ENCODE data around the gene CYRIA.
A peak's percentile ranks its signal among the peaks of the same experiment; 100 is the strongest.

CYRIA gene

DNA sequence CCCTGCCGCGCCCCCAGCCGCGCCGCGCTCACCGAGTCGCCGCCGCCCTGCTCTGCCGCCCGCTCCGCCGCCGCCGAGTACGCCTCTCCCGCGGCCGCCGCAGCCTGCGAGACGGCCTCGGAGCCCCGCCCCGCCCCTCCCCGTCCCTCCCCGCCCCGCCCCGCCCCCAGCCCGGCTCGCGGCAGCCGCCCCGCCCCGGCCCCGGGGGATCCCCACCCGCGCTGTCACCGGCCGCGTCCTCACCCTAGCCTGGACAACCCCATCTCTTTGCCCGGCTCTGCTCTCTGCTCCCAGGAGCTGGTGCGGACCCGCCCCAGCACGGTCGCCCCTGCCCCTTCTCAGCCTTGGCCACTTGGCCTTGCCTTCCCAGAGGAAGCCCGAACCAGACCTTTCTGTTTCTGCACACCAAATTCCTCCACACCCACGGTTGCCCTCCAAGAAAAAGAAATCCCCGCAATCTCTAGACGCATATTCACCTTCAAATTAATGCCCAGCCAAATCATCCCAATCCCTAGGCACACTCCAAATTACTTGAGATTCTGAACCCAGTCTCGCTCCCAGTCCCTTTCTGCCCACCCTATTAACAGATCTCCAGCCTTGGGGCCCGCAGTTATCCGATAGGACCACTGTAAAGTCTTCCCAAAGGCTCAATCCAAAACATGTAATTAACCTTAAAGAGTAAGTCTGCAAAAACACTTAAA, at the start of gene CYRIA:
TSS of gene CYRIA (minus strand) at position 87 of the 701 bp plus-strand sequence. CDS start 77,715 bp downstream, outside the sequence.
- peak; percentile 85 to 97 (median 92) for DNase-seq

DNA sequence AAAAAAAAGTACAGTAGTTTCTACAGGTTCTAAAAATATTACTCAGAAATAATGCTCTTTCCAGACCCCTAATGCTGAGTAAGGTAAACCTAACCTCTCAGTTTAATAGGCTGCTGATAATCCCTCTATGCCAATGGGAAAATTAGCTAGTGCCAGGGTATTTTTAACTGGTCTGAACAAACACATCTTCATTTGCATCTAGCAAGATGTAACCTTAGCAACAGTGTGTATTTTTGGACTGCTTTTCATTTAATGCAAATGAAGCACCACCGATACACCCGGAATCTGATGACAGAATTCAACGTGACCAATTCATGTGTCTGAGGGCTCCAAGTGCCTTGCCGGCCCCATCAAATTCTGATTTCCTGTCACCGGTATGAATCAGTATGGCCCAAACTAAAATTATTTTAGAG, 47.4 kb upstream of the CYRIA start:
- peak in 1 of 3 donors; percentile 37 for DNase-seq

DNA sequence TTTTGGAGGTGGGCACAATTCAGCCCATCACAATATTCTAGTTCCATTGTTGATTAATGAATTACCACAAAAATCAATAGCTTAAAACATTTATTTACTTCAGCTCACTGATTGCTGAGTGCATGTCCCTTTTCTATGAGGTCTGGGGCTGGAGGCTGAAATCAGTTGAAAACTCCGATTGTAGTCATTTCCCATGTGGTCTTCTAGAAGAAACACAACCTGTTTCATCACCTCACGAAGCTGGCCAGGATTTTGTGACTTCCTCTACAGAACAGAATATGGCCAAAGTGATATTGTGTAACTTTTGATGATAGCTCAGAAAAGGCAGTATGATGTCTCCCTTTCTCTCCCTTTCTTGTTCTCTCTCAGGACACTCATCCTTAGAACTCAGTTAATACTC, 44.1 kb upstream of the CYRIA start:
- peak; percentile 72 to 81 (median 80) for DNase-seq

DNA sequence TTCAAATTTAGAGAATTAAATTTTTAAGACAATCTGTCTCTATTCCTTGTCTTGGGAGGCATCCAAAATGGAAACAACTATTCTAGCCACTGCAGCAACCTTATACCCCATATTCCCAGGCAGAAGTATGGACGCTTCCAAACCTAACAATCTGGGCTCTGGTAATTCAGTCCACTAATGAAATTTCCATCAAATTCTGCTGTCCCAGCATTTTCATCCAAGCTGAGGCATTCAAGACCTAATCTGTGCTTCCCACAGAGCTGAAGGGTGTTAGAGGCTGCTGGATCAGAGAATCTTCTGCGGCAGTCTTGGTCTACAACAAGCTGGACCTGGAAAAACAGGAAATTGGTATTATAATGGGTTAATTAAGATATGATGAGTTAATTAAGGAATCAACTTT, 42.5 kb upstream of the CYRIA start:
- no peak for DNase-seq

DNA sequence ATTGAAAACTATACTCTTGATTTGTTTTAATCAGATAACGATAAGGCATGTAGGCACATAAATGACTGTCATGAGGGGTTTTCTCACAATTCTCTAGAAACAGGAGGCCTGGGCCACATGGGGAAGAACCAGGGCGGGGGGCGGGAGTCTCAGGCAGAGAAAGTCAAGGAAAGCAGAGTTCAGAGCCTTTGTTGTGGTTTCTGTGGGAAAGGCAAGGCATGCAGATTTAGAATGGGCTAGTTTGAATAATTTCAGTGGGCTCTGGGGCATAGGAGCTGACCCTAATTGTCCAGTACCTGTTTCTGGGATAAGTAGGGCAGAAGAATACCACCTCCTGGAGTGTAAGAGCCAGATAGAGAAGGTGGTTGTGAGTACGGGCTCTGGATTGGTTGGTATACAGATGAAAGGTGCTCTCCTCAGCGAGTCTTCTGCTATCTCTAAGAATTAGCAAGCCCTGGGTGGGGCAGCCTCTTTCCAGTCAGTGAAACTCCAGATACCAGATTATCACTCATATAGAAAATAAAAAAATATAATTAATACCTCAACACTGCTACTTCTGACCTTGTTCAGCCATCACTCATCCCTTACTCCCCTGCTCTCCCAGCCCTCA, 41.5 kb upstream of the CYRIA start:
- DNase-seq, result no peak

DNA sequence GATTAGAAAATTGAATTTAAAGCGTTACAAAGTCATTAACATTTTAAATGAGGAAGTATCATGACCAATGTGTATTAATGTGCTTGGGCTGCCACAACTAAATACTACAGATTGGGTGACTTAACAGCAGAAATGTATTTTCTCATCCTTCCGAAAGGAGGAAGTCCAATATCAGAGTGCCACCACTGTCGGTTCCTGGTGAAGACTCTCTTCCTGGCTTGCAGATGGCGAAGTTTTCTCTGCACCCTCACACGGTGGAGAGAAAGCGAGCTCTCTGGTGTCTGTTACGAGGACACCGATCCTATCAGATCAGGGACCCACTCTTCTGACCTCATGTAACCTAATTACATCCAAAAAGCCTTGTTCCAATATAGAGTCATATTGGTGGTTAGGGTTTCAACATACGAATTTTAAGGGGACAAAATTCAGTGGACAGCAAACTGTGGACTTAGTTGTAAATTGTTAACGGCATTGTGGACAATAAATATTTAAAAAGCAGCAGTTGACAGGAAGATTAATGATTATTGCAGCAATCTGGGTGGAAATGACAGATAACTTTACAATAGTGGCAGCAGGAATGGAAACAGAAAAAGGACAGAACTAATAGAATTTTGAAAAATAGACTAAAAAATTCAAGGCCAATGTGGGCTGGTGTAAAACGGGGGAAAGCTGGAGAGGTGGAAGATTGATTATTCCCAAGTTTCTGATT, 35.1 kb upstream of the CYRIA start:
- peak; percentile 43 to 62 (median 51) for DNase-seq

DNA sequence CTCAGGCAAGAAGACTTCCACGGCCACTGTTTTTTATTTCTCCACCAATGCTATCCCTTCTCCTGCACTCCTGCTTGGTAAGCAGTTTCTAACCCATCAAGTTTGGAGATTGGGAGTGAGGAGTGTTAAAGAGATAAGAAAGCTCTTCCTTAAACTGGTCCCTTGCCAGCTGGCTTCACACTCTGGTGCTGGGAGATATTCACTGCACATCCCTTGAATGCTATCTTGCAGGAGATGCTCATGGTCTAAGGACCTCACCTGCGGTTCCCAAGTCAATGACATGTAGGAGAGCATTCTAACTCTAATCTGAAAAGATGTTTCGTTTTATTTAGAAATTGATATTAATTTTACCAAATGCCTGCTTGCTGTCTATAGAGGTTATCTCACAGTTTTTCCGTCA, 28.2 kb upstream of the CYRIA start:
- DNase-seq, result no peak

DNA sequence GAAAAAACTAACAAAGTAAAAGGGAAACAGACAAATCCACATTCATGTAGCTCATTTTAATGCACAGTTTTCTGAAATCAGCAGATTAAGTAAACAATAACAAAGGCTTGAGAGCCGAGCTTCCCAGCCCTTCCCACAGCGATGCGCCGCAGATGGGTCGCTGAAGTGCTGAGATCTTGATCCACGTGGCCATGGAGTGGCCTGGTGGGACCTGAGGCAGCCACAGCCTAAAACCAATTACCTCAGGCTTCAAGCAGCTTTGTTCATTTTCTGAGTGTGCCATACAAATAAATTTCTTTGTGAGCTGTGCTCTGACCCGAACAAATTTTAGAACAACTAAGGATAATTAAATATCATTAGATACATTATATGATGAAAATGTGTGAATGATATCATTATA, 25.6 kb upstream of the CYRIA start:
- DNase-seq, result no peak

DNA sequence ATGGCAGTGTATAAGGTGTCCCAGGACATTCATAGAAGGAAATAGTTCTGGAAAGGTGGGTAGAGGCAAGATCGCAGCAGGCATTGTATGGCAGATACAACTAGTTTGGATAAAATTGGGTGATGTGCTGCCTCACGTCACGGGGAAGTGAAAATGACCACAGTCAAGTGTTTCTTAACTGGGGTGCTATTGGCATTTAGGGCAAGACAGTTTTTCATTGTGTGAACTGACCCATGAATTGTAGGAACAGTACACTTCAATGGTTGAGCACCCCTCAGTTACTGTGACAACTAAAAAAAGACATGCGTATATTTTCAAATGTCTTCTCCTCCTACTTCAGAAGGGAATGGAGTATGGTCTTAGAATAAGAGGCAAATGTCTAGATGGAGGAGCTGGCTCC, 22.3 kb upstream of the CYRIA start:
- DNase-seq, result peak in 1 of 3 donors; percentile 25

DNA sequence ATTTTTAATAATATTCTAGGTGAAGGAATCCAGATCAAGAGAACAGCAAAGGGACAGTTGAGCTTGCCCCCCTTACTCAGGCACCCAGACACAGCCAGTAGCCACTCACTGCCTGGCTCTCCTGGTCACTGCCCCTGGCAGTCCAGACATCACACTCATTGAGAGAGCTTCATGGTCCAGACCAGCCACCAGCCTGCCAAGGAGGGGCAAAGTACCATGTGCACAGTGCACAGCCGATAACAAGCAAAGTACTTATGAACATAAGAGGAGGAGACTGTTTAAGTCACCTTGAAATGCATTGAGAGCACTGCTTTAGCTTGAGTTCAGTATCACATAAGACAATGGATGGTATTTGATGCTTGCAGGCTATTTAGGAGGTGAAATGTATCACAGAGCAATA, 21.6 kb upstream of the CYRIA start:
- DNase-seq, result no peak

DNA sequence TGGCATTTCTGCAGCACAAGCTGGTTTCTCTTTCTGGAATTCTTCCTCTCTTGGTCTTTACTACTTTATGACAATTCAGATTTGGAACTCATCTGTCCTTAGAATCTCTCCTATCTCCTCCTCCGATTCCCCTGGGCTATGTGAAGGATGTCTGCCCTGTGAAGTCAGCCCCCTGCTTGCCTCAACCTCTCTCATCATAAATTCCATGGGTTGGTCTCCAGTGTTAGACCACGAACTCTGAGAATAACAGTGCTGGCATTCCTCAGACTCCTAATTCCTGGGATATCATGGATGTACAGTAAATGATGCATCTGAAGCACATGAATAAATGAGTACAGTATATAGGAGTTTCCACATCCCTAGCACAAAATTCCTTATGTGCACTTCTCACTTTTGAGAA, 21.0 kb upstream of the CYRIA start:
- peak in 1 of 3 donors; percentile 29 for DNase-seq

DNA sequence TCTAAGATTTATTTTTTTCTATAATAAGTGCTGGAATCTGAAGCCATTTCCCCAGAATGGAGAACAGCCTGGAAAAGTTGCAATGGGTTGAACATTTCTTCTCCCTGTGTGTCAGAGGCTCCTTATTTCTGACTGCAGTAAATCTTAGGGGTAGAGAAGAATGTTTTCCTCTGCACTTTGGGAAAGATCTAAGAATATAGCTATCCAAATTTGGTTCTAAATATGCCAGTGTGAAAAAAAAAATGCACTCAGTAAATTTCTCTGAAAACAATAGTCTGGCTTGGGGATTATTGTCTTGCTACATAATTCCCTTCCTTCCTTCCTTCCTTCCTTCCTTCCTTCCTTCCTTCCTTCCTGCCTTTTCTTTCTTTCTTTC, 19.7 kb upstream of the CYRIA start:
- DNase-seq, result no peak

DNA sequence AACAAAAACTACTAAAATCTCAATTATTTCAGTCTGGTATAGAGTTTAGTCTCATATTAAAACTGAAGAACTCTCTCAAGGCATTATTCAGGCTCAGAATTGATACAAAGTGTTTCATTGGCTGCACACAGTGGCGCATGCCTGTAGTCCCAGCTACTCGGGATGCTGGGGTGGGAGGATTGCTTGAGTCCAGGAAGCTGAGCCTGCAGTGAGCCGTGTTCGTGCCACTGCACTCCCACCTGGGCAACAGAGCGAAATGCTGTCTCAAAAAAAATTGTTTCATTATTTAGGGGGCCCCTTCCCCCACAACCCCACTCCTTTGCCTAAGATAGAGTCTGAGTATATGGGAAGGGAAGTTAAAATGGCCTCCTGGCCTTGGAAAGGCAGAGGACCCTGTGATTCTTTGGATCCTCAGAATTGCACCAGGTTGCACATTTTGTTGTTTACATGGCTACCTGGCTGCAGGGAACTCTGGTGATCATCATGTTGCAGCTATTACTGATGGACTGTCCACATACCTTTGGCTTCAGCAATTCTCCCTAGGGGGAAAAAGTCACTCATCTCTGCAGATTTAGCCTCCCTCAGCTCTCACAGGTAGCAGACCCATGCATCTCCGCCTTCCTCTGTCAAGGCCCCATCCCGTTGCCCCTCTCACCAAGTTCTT, 19.2 kb upstream of the CYRIA start:
- DNase-seq, result no peak

DNA sequence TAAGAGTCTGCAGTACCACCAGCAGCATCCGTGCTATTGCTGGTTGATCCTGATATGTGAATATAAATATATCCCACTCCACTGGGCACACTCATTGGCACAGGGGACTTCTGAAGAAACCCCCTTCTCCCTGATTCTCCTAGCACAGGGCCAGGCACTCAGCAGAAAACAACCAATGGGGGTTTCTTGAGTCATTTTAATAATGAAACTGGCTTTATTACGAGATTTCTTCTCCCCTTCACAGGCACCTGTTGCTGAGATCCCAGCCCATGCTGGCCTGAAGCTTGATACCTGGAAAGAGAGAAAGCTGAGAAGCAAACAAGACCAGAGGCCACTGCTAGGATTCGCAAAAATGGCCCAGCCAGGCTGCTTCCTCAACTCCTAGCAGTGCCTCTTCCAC, 17.9 kb upstream of the CYRIA start:
- DNase-seq, result no peak

DNA sequence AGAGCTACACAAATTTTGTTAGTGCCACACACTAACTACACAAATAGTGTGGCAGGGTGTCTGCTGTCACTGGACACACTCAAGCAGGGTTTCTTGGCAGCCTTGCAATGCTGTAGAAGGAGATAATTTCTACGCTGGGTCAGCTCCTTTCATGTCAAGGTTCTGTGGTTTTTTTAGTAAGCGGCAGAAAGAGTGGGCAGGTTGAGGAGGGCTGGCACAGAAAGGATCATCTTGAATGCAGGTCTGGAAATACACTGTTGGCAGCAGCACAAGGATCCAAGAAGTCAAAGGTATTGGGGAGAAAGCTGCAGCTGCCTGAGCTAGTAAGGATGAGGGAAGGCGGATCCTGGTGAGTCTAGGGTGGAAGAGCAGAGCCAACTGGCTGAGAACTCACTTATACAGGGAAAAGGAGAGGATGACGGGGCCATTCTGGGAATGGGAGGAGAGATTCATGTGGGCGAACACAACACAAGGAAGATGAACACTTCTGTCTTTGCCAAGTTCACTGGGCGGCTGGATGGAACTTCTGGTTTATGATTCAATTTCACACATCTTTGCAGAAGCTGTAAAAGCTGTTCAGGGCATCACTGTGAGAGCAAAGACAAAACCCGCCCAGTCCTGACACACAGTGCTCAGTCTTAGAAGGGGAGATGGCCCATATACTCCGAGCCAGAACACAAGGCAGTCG, 16.9 kb upstream of the CYRIA start:
- DNase-seq, result no peak

DNA sequence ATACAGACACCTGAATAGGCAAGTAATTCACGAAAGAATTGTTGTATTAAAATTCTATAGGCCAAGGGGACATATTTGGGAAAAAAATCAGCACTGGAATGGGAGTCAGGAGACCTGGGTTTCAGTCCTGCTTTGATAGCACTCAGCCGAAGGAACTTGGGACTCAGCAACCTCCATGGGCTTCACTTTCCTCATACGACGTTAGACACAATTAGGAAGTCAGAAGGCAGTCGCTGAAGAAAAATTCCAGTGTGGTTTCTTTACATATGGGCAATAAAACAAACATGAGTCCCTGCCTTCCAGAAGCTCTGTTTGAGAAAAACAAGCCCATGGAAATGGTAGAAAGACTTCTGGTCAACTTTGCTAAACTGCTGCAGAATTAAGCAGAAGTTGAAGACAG, 15.1 kb upstream of the CYRIA start:
- DNase-seq, result peak; percentile 48 to 61 (median 60)

DNA sequence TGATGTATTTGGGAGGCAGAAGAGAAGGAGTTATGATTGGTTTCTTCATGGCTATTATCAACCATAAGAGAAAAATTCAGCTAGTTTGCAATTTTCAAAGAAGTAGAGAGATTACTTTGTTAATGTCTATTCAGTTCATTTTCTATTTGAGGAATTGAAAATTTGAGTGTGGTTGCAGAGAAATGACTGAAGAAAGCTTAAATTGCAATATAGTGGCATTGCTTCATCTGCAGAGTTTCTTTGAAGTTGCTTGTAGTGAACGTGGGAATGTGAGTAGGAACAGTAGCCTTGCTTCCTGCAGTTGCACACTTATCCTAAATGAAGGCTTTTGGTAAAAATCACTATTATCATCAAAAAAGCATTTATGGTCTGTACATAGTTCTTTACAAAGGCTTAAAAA, 14.7 kb upstream of the CYRIA start:
- DNase-seq, result peak in 2 of 3 donors; percentile 39 to 52

DNA sequence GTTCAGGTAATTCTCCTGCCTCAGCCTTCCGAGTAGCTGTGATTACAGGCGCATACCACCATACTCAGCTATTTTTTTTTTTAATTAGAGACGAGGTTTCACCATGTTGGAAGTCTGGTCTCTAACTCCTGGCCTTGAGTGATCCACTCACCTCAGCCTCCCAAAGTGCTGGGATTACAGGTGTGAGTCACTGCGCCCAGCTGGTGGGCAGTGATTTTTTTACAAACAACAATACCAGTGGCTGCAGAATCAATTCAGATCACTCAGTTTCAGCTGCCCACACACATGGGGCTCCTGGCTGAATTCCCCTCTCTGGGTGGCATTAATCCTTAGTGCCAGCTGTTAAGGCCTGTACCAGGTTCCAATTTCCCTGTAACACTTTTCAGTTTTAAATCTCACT, 13.3 kb upstream of the CYRIA start:
- DNase-seq, result no peak

DNA sequence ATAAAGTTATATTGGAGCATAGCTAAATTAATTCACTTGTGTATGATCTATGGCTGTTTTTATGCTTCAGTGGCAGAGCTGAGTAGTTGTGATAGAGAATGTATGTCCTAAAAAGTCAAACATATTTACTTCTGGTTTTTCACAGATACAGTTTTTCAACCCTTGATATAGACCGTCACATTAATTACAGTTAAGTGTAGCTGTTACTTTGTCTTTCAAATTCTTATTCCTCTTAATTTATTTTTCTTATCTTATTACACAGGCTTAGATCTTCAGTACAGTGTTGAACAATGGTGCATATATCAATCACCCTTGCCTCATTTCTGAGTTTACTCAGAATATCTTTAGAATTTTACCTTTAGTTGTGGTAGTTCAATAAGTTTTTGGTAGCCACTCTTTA, 12.2 kb upstream of the CYRIA start:
- no peak for DNase-seq

DNA sequence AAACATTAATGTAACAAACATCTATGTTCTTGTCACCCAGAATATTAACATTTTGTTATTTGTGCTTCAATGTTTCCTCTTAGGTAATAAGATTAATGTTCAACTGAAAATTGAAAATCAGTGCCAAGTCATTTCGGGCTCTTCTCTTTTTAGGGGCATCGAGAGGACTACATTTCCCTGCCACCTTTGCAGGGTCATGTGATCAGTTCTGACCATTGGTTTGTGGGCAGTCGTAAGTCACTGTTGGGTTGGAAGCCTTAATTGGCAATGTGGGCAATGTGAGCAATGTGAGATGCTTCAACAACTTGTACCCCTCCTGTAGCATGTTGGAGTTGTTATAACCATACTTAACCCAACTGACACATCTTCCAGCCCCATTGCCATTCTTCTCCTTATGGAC, 10.1 kb upstream of the CYRIA start:
- no peak for DNase-seq

DNA sequence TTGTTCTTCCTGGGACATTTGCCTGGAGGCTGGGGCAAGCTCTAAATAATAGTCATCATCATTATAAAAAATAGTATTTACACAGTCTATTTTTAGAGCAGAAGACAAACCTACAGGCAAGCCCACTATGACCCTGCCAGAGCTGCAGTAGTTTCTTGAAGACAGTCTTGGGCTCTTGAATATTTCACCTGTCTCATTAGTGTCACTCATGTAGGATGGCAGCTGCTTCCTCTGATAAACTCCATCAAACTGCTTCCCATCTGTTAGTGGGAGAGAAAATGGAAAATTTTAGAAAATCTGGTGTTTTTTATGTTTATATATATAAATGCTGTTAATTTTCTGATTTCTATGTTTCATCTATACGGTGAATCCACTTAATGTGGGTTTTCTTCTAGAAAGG, 8.5 kb upstream of the CYRIA start:
- DNase-seq, result no peak

DNA sequence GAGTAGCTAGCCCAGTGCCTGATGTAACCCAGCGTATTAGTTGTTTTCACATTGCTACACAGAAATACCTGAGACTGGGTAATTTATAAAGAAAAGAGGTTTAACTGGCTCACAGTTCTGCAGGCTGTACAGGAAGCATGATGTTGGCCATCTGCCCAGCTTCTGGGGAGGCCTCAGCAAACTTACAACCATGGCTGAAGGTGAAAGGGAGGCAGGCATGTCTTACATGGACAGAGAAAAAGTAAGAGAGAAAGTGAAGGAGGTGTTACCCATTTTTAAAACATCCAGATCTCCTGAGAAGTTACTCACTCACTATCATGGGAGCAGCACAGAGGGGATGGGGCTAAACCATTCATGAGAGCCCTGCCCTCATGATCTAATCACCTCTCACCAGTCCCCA, 6.1 kb upstream of the CYRIA start:
- no peak for DNase-seq

DNA sequence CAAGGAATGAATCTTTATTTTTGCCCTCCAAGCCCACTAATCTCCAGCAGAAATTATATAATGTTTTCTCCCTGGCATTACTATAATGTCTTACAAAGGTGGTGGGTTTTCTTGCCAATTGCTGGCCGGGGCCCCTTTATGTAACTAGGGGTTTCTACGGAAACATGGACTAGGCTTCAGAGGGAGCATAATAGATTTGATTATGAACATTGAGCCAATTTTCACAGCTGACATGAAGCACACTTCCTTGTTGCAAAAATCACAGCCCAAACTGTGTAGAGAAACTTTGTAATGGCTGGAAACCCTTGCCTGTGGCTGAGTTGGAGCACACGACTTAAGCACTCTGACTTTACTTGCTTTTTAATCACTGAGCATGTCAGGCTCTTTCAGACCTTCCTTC, 3.8 kb upstream of the CYRIA start:
- no peak for DNase-seq

Measured in suppressor macrophage treated with lipopolysaccharide for 1 hour (primary cell).